Measurements from ENCODE around the gene CNNM1. TPM values are rescaled to one million over a fixed set of nuclear protein-coding genes. Genes with fewer than 3 reads are reported as not detected.
A peak's percentile ranks its signal among the peaks of the same experiment; 100 is the strongest.

The CNNM1 gene
- total RNA-seq, 1 experiment from 2014 or later, result 0.90 TPM

DNA sequence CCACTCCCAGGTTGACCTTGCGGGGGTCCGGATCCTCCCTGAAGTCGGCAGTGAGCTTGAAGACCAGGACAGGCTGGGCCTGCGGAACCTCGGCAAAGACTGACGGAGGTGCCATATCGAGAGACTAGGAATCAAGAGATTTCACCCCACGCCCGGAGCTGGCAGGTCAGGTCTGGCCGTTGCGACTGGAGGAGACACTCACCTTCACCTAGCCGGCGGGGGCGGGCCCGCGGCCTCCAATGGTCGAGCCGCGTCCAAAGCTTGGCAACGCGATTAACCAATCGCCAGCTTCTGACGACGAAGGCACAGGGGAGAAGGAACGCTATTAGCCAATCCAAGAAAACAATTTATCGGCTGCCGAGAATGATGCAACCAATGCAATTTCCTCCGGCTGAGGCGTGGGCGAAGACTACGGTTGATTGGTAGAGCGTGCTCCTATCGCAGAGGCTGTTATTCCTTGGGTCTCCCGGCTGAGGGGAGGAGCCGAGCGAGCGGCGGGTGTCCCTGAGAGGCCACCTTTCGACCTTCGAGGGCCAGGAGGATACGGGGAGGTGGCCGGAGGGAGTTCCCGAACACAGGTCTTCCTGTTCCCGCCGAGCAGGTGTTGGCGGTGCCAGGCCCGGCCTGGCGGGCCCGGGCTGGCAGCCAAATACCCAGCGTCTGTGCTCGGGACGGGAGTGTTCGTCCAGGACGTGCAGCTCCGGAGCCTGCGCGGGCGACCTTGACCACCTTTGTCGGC, 101.5 kb downstream of the CNNM1 start, which contains the start of gene GOT1 (continued):
- TF ChIP-seq ZNF232 (CRISPR knock-in tag; IDR thresholded peaks at IDR 0.05), result no peak
- TF ChIP-seq ZNF263 (CRISPR knock-in tag; IDR thresholded peaks at IDR 0.05; ENCODE audit: low read depth), result no peak
- TF ChIP-seq IRF2 (CRISPR knock-in tag; IDR thresholded peaks at IDR 0.05; ENCODE audit: borderline replicate concordance, low read depth), result no peak
- TF ChIP-seq NR1H2 (CRISPR knock-in tag; IDR thresholded peaks at IDR 0.05), result no peak
- no peak for TF ChIP-seq NR2C2 (CRISPR knock-in tag; IDR thresholded peaks at IDR 0.05)
- TF ChIP-seq, protein P1, sequence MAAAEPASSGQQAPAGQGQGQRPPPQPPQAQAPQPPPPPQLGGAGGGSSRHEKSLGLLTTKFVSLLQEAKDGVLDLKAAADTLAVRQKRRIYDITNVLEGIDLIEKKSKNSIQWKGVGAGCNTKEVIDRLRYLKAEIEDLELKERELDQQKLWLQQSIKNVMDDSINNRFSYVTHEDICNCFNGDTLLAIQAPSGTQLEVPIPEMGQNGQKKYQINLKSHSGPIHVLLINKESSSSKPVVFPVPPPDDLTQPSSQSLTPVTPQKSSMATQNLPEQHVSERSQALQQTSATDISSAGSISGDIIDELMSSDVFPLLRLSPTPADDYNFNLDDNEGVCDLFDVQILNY (CRISPR knock-in tag; IDR thresholded peaks at IDR 0.05), result peak; percentile 78; the same call in 1 of the 2 replicates
- TF ChIP-seq FOXJ3 (CRISPR knock-in tag; IDR thresholded peaks at IDR 0.05; ENCODE audit: borderline replicate concordance), result no peak
- 0 out of 2 replicates have a peak, but pooled peaks have one; percentile 38 for TF ChIP-seq TCF7 (CRISPR knock-in tag; IDR thresholded peaks at IDR 0.05; ENCODE audit: low read depth)
- TF ChIP-seq, protein P2, sequence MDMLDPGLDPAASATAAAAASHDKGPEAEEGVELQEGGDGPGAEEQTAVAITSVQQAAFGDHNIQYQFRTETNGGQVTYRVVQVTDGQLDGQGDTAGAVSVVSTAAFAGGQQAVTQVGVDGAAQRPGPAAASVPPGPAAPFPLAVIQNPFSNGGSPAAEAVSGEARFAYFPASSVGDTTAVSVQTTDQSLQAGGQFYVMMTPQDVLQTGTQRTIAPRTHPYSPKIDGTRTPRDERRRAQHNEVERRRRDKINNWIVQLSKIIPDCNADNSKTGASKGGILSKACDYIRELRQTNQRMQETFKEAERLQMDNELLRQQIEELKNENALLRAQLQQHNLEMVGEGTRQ (CRISPR knock-in tag; IDR thresholded peaks at IDR 0.05), result no peak
- peak; percentile 14; the same call in 1 of the 2 replicates for TF ChIP-seq FOXP4 (CRISPR knock-in tag; IDR thresholded peaks at IDR 0.05)
- TF ChIP-seq GRHL2 (CRISPR knock-in tag; IDR thresholded peaks at IDR 0.05; ENCODE audit: insufficient replicate concordance, severe bottlenecking), result no peak
- TF ChIP-seq NFE2L1 (CRISPR knock-in tag; IDR thresholded peaks at IDR 0.05), result no peak
- TF ChIP-seq, protein P3, sequence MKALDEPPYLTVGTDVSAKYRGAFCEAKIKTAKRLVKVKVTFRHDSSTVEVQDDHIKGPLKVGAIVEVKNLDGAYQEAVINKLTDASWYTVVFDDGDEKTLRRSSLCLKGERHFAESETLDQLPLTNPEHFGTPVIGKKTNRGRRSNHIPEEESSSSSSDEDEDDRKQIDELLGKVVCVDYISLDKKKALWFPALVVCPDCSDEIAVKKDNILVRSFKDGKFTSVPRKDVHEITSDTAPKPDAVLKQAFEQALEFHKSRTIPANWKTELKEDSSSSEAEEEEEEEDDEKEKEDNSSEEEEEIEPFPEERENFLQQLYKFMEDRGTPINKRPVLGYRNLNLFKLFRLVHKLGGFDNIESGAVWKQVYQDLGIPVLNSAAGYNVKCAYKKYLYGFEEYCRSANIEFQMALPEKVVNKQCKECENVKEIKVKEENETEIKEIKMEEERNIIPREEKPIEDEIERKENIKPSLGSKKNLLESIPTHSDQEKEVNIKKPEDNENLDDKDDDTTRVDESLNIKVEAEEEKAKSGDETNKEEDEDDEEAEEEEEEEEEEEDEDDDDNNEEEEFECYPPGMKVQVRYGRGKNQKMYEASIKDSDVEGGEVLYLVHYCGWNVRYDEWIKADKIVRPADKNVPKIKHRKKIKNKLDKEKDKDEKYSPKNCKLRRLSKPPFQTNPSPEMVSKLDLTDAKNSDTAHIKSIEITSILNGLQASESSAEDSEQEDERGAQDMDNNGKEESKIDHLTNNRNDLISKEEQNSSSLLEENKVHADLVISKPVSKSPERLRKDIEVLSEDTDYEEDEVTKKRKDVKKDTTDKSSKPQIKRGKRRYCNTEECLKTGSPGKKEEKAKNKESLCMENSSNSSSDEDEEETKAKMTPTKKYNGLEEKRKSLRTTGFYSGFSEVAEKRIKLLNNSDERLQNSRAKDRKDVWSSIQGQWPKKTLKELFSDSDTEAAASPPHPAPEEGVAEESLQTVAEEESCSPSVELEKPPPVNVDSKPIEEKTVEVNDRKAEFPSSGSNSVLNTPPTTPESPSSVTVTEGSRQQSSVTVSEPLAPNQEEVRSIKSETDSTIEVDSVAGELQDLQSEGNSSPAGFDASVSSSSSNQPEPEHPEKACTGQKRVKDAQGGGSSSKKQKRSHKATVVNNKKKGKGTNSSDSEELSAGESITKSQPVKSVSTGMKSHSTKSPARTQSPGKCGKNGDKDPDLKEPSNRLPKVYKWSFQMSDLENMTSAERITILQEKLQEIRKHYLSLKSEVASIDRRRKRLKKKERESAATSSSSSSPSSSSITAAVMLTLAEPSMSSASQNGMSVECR (CRISPR knock-in tag; IDR thresholded peaks at IDR 0.05; ENCODE audit: borderline replicate concordance), result peak; percentile 88
- TF ChIP-seq HMGA2 (CRISPR knock-in tag; IDR thresholded peaks at IDR 0.05), result no peak
- no peak for TF ChIP-seq ZNF512 (CRISPR knock-in tag; IDR thresholded peaks at IDR 0.05; ENCODE audit: borderline replicate concordance)
- TF ChIP-seq NR3C1 (CRISPR knock-in tag; conservative IDR thresholded peaks at IDR 0.05; ENCODE audit: low read depth), result no peak
- no peak for TF ChIP-seq GTF2I (CRISPR knock-in tag; conservative IDR thresholded peaks at IDR 0.05)
- TF ChIP-seq MYBL2 (CRISPR knock-in tag; IDR thresholded peaks at IDR 0.05), result peak; percentile 43; the same call in 1 of the 2 replicates
- no peak for TF ChIP-seq AFF4 (CRISPR knock-in tag; IDR thresholded peaks at IDR 0.05; ENCODE audit: borderline replicate concordance)
- no peak for TF ChIP-seq ZBTB43 (CRISPR knock-in tag; IDR thresholded peaks at IDR 0.05)
- TF ChIP-seq CBFB (CRISPR knock-in tag; IDR thresholded peaks at IDR 0.05; ENCODE audit: low read depth), result no peak
- peak; percentile 83; the same call in 1 of the 2 replicates for TF ChIP-seq CREM (CRISPR knock-in tag; IDR thresholded peaks at IDR 0.05)
- TF ChIP-seq SP1 (CRISPR knock-in tag; conservative IDR thresholded peaks at IDR 0.05), result peak; percentile 26; the same call in 1 of the 2 replicates
- TF ChIP-seq SOX15 (CRISPR knock-in tag; IDR thresholded peaks at IDR 0.05), result no peak
